Caki2 (cell line): ENCODE measurements around the gene FUBP3. TPM values are rescaled to one million over a fixed set of nuclear protein-coding genes. Genes with fewer than 3 reads are reported as not detected.

ENCODE experiments used
- DNase-seq: peaks from one replicate; pipeline ENCODE4 v3.0.0-alpha.2; 2015; ENCODE audit warnings: low read depth
- in situ Hi-C: cut with HindIII; loops from 2 replicates; pipeline ENCODE4 v1.10.0; 2016; ENCODE audit warnings: low sequenced_read_pairs, low pct_unique_long_range_greater_than_20kb, mixed read lengths
- total RNA-seq: library from RNA; depleted of rRNA; stranded (reverse); fragments of >200 nt; shearing (Covaris generic); gene quantifications from 2 replicates; pipeline ENCODE4 v1.2.3, GENCODE V29; 2014; ENCODE audit warnings: low replicate concordance

FUBP3 gene
- total RNA-seq, 1 experiment from 2014 or later: 23.8 TPM

DNA sequence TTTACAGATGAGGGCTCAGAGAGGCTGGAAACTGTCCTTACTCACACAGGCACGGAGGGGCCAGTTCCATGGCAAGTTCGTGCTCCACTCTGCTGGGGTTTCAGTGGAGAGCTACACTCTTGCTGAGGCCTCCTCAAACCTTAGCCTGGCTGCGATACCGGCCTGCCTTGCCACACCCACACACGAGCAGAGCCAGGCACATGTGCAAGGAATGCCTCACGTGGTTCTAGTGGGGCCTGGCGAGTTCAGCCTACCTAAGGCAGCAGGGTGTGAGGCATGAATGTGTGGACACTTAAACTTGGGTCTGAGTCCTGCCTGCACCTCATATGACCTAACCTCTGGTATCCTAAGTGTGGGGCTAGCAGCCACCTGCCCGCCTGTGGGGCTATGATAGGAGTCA is 63.5 kb downstream of the FUBP3 start:
- DNase-seq: no peak
- in situ Hi-C loops: no loop called here

DNA sequence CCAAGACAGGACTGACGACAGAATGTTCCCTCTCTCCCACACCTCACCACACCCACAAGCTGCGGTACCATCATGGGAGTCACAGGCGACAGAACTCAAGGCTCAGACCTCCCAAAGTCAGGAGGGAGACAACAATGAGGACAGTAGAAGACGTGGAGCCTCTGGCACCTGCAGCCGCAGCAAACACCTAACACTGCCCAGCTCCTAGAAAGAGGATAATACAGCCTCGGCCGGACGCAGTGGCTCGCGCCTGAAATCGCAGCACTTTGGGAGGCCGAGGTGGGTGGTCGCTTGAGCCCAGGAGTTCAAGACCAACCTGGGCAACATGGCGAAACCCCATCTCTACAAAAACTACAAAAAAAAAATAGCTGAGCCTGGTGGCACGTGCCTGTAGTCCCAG is 71.8 kb downstream of the FUBP3 start:
- in situ Hi-C loops: no loop called here
- DNase-seq: no peak

DNA sequence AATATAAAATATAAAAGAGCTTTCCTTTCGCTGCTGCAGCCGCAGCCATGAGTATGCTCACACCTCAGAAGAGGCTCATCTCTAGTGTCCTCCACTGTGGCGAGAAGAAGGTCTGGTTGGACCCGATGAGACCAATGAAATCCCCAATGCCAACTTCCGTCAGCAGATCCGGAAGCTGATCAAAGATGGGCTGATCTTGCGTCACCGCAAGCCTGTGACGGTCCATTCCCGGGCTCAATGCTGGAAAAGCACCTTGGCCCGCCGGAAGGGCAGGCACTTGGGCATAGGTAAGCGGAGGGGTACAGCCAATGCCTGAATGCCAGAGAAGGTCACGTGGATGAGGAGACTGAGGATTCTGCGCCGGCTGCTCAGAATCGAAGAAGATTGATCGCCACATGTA is 72.4 kb downstream of the FUBP3 start:
- no peak for DNase-seq
- in situ Hi-C loops: no loop called here

DNA sequence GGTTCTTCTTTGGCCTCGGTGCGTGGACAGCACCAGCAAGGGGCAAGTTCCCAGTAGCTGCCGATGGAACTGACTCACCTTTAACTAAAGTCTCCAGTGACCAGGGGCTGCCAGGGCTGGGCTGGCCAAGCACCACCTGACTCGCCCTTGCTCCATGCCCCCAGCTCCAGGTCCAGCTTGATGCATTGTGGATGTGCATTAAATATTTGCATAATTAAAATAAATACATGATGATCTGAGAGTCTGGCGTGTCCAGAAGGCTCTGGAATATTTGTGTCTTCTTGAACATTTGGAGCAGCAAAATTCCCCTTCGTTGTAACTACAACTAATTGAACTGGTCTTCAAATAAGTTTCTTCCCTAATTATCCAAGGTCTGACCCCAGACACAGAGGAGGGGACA is 75.5 kb downstream of the FUBP3 start:
- in situ Hi-C loops: no loop called here
- no peak for DNase-seq

DNA sequence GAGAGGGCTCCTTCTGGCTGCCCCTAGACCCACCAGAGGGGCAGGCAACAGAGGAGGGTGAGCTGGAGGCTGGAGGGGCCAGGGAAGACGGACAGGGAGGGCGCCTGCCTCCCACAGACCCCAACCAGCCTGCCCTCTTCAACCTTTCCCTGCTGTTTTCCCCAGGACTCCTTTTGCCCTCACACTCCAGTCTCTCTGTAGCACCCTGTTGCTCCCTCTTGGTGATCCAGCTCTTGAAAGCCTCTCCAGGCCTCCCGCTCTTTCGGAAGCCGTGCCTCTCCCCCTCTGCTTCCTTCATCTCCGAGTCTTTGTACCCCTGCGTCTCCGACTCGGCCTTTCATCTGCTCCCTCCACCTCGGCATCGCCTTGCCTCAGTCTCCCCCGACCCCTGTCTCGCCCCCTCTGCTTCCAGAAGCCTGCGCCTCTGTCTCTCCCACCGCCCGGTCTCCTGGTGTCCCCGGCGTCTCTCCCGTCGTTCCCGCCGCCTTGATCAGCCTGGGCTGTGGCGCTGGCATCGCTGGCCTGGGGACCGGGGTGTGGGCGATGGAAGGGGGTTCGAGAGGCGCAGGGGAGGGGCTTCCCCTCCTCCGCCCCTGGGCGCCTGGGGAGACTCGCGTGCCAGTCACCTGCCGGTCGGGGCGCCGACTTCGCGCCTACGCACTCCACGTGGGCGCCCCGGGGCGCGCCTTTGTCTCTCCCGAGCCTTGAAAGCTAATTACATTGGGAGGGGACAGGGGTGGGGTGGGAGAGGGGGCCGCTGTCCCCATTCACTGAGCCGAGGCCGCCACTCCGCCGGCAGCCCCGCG is 79.7 kb downstream of the FUBP3 start:
- no peak for DNase-seq
- in situ Hi-C loops: no loop called here

DNA sequence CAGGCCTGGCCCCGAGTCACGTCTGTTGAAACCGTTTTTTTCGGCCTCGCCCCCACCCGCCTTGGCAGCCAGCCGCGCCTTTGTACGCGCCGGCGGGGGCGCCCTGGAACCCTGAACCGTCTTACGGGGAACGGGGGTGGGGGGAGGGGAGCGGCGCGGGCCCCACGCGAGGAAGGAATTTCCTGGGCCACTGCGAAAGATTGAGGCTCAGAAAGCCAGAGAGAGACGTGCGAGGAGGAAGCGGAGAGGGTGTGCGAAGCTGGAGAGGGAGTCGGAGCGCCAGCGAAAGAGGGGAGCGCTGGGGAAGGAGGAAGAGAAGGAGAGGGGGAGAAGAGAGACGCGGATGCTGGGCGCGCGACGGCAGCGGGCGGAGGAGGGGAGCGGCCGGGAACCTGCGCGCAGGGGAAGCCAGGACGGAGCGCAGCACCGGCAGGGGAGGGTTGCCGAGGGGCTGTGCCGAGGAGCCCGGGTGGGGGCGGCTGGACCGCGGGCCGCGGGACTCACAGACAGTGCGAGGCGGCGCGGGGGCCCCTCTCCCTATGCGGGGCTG is 80.4 kb downstream of the FUBP3 start:
- DNase-seq: no peak
- in situ Hi-C loops: no loop called here

DNA sequence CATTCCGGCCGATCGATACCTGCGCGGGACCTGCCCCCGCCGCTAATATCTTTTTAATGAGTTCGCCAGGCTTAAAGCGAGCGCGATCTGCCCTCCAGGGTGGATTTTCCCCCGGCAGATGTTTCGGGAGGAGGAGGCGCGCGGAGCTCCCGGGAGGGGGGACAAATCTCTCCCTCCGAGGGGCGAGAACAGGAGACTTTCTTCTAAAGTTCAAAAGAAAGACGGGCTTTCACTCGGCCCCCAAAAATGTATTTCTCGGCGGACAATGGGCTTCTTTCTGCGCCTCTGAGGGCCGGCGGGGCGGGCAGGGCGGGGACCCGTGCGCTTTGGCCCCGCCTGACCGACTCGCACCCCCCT is 80.9 kb downstream of the FUBP3 start:
- in situ Hi-C loops: no loop called here
- no peak for DNase-seq

DNA sequence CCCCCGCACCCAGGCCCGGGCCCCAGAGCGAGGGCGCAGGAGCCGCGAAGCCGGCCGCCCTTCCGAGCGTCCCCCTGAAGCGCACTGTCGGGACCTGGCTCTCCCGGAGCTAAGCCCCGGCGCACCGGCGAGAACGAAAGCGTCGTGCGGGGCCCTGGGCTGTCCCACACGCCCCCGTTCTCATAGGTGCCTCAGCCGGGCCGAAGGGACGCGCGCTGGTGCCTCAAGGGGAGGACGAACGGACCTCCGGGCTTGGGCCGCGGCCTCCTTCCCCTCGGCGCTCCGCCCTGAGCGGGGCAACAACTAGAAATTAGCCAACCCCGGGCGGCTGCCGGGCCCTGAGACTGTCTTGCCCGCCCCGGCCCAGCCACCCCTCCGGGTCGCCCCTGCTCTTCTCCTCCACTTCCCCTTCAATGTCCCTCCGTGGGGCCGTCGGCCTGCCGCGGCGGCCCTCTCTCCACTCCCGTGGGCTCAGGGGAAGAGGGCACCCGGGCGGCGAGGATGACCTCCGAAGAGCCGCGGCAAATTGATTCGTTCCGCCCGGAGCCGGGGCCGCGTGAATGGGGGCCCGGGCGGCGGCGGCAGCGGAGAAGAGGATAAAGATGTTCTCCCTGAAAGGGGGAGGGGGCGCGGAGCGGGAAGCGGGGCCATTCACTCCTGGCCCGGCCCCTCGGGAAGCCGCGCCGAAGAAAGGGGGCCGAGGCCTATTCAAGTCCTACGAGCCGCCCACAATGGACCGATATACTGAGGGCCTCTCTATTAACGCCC is 81.5 kb downstream of the FUBP3 start:
- DNase-seq: no peak
- in situ Hi-C loops: no loop called here

DNA sequence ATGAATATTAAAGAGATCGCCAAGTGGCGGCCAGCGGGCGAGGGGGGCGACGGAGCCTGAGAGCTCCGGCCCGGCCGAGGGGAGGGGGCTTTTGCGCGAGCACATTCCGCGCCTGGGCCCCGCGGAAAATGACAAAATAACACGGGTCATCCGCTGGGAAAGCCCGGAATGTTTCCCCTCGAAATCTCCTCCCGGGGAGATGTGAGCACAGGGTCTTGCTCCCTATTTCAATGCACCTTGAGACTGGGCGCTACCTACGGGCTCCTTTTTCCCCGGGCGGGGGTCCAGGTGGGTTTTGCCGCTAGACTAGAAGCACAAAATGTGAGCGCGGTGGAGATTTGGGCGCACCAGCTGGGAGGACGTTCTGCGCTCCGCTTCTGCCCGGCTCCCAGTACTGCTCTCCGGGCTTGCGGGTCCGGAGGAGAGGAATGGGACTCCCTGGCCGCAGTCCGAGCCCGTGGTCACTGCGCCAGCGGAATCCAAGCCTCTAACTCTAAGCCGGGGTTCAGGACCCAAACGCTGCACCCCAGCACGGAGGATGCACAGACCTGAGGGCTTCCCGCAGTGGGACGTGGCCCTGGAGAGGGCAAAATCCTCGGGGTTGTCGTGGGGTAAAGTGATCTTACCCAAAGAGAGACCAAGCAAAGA is 82.2 kb downstream of the FUBP3 start:
- DNase-seq: no peak
- in situ Hi-C loops: no loop called here

DNA sequence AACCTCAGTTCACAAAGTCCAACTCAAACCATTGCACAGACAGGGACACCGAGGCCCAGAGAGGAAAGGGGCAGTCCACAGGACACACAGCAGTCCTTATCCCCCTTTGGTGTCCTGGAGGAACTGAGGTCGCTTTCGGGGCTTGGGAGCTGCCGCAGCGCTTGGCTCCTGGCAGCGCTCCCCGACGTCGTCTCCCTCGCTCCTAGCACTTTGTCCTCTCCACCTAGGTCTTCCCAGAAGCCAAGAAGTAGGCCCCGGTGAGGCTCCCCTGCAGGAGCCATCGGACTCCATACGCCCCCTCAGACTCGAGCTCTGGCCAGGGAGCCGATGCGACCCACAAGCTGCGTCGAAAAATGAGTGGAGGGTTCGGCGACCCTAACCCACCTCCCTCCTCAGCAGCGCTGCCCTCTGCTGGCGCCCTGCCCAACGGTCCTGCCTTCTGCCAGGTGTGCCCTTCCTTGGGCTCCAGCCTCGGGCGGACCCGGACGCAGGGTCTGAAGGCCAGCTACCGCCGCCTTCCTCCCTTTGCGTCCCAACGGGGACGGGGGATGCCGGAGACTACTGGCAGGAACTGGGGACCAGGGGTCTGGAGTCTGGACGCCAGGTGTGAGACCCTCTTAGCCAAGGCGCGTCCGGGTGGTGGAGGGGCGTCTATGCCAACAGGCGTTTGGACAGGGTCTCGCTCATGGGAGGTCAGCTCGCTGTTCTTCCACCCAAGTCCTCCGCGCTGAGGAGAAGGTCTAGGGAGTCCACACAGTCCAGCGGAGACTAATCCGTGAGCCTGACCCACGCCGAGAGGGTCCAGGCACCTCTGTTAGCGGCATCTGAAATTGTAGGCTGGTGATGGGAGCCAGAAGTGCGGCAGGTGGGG is 83.0 kb downstream of the FUBP3 start:
- in situ Hi-C loops: no loop called here
- DNase-seq: no peak

DNA sequence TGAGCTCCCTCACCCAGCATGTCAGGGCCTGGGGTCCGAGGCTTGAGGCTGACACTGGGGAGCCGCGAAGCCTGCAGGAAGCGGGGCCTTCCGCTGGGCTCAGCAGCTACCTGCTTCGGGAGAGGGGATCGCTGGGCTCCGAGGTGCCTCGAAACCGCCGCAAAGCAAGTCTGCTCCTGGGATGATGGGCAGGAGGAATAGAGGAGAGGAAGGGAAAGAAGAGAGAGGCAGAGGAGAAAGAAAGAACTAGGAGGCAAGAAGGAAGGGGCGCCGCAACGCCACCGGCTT is 83.5 kb downstream of the FUBP3 start:
- DNase-seq: no peak
- in situ Hi-C loops: no loop called here

DNA sequence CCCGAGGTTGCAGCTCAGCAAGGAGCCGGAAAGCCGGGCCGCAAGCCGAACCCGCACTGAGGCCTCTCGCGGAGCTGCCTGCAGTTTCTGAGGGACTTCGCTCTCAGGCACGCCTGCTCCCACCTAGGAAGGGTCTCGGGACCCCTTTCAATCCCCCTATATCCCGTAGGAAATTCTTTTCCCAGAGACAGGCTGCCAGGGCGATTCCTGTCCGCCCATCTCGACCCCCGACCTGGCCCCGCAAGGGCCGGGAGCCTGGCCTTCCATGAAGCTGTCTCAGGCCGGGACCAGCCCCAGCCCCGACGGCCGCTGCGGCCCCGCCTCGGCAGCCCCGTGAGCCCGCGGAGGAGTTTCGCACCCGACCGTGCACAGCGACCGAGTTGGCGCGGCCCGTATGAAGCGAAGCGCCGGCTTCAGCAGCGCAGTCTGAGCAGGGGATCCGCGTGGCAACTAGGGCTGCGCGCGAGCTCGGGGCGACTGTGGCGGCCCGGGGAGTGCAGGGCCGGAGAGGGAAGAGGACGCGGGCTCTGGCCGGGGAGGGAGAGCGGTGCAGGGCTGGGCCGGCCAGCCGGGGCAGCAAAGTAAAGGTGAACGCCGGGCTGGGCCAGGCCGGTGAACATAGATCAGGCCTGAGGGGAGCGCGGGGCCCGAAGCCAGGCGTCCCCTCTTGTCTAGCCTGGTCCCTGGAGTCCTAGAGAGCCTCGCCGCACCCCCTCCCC is 84.0 kb downstream of the FUBP3 start:
- DNase-seq: no peak
- in situ Hi-C loops: no loop called here

DNA sequence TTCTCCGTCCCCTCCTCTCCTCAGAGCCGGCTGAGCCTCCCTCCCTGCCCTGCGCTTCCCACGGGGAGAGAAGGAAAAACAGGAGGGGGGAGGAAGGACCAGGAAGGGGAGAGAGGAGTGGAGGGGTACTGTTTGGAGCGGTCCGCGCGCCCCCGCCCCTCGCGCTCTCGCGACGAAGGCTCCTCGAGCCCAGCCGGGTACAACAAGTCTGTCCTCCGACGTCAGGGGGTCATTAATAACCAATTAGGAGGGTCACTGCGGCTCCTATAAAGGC is 84.5 kb downstream of the FUBP3 start:
- no peak for DNase-seq
- in situ Hi-C loops: no loop called here

DNA sequence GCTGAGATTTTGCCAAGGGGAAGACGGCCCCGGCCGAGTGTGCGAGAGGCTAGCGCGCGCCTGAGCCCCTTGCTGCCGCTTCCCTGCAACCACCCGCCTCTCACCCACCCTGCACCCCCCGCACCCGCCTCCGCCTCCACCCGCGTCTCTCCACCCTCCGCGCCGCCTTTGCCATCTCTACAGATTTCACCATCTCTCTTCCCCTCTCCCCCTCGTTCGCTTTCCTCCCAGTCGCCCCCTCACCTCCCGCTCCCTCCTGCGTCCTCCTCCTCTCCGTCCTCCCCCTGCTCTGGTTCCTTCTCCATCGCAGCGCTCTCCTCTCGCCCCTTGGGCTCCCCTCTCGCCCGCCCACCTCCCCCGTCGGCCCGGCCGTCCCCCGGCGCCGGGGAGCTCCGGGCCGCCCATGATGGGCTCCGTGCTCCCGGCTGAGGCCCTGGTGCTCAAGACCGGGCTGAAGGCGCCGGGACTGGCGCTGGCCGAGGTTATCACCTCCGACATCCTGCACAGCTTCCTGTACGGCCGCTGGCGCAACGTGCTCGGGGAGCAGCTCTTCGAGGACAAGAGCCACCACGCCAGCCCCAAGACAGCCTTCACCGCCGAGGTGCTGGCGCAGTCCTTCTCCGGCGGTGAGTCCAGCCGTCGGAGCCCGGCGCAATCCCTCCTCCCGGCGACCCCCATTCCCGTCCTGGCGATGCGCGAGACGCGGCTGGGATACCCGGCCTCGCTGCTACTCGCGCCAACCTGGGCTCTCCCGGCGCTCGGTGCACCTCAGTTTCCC is 85.1 kb downstream of the FUBP3 start, which contains the start of gene PRDM12:
Gene PRDM12 (plus strand): TSS at position 344 of the 778 bp plus-strand sequence. CDS start 60 bp downstream, at position 404.
- DNase-seq: no peak
- in situ Hi-C loops: no loop called here

DNA sequence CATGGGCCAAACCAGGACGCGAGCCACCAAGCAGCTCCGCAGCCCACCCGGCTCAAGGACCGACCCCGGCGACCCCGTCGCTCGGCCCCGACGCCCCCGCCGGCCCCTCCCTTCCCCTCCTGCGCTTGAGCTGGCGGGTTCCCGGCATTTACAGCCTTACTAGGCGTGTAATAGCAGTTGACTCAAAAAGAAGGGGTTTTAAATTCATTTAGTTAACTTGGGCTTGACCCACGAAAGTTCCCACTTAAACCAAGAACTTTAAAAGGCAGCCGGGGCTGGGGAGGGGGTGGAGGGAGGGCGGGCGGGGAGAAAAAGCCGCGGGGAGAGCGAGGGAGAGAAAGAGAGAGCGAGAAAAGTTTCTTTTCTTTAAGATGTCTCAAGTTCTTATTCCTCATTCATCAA is 85.7 kb downstream of the FUBP3 start:
- DNase-seq: no peak
- in situ Hi-C loops: no loop called here

DNA sequence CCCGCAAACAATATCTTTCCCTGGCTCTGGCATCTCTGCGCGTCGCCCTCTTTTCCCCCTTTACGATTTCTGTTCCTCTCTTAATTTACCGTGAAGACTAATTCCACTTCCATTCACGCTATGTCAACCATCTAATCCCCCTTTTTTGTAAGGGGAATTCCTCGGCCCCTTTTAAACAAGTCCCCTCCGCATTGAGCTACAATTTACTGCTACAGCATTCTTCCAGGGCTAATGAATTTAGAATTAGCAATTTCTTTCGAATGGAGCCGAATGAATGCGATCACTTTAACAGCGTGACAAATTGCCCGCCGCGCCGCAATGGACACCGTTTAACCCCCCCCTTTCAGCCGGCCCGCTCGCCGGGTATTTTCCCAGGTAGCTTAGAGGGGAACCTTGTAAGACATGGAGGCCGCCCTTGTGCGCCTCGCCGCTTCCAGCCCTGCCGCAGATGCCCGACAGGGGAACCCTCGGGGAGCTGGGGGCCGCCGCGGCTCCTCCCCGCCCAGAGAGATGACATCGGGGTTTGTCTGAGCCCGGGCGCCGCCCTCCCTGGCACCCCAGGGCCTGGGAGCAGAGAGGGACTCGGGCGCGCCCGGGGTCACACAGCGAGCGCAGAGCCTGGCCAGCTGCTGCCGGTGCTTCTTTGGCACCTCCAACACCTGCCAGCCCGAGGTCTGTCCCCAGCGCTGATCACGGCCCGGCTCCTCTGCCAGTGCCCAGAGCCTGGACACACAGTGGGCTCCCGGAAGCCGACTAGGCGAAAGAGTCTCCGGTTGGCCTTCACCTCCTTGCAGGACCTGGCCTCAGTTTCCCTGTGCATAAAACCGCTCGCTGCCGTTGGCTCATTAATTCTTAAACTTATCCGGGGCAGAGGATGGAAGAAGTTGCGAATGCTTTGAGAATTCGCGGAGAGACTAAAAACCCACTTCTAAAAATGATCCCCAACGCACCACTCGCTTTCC is 86.3 kb downstream of the FUBP3 start:
- in situ Hi-C loops: no loop called here
- DNase-seq: no peak
